Heart right ventricle (tissue), 16 donors: ENCODE measurements around the gene AP3B2. TPM values are rescaled to one million over a fixed set of nuclear protein-coding genes. Genes with fewer than 3 reads are reported as not detected.

Experiments
- ATAC-seq, 8 donors: fragments of 200-7000 bp; cut with Tn5 transposase; one replicate each; pipeline ENCODE4 v1.9.1; 2020; ENCODE audit warnings: mild to moderate bottlenecking in 8 of 8, moderate library complexity in 8 of 8, moderate number of reproducible peaks in 1 of 8
- DNase-seq, 2 donors: peaks; one replicate each; pipeline ENCODE4 v3.0.0-alpha.2; 2020
- H3K27ac ChIP-seq, 10 donors: fragments of 200-600 bp; sonication (generic) in 2 of 10; one replicate each; pipeline versions ENCODE4 v1.5.0 to v1.8.0; 2020 to 2022; ENCODE audit warnings: mild to moderate bottlenecking in 3 of 10
- H3K27me3 ChIP-seq, 7 donors: fragments of 200-600 bp; one replicate each; pipeline ENCODE4 v1.8.0; 2021 to 2022; ENCODE audit warnings: mild to moderate bottlenecking in 2 of 7
- H3K36me3 ChIP-seq, 9 donors: fragments of 200-600 bp; sonication (generic) in 1 of 9; one replicate each; pipeline versions ENCODE4 v1.5.0 to v1.8.0; 2020 to 2022; ENCODE audit warnings: mild to moderate bottlenecking in 2 of 9
- H3K4me1 ChIP-seq, 9 donors: fragments of 200-600 bp; sonication (generic) in 1 of 9; one replicate each; pipeline versions ENCODE4 v1.5.0 to v1.8.0; 2020 to 2022; ENCODE audit warnings: mild to moderate bottlenecking in 4 of 9
- H3K4me3 ChIP-seq, 10 donors: fragments of 200-600 bp; sonication (generic) in 2 of 10; one replicate each; pipeline versions ENCODE4 v1.5.0 to v1.8.0; 2020 to 2022; ENCODE audit warnings: mild to moderate bottlenecking in 7 of 10, moderate library complexity in 2 of 10
- H3K9me3 ChIP-seq, 11 donors: fragments of 200-600 bp in 10 of 11; sonication (generic) in 2 of 11; one replicate each; pipeline versions ENCODE4 v1.5.0 to v1.8.0; 2013 to 2022; ENCODE audit warnings: mild to moderate bottlenecking in 2 of 11, control low read depth in 1 of 11, moderate library complexity in 1 of 11
- WGBS, 2 donors: extraction: QIAGEN DNeasy Blood & Tissue Kit; methylation state at CpG; one replicate each; pipeline ENCODE4 v1.1.7; 2013; ENCODE audit warnings: inconsistent platforms in 1 of 2; 5-methylcytosine and 5-hydroxymethylcytosine counted together
- intact Hi-C, 10 donors: fragments of 100-400 bp; cut with DNase I; formaldehyde crosslinking; loops; one replicate each; pipeline versions ENCODE4 v1.11.1 to v1.14.2; 2022
- polyA plus RNA-seq, 2 donors: library from polyadenylated mRNA; stranded (reverse); fragments of 200-250 nt; gene quantifications; one replicate each; pipeline ENCODE4 v1.2.3, GENCODE V29; 2013
- total RNA-seq, 10 donors: library from RNA; stranded (reverse); fragmentation: NEBNext Ultra II Directional in 3 of 10; extraction: Animal tissue kit (Norgen Biotek cat#: 25700) in 3 of 10; gene quantifications; one replicate each; pipeline versions ENCODE4 v1.2.1 to v1.2.4, GENCODE V29; 2021 to 2023
- TF ChIP-seq, protein P1 (sequence below), 9 donors: fragments of 200-600 bp; sonication (generic) in 2 of 9; IDR thresholded peaks; one replicate each; pipeline versions ENCODE4 v1.5.0 to v1.8.0; 2021 to 2022; ENCODE audit warnings: antibody characterized with exemption in 9 of 9, mild to moderate bottlenecking in 5 of 9, moderate library complexity in 1 of 9
- donor health status: Arrhythmogenic right ventricular cardiomyopathy.
- donor health status: ischemic (EF 13 %, LVEDD 7.1; RV severe dilation, severe dysfunction).
- donor health status: healthy with polysubstance abuse.
- donor health status: DM: no; HTN: yes; CAD: no.
- donor health status: DM: no; HTN: no; CAD: no.
- donor health status: ischemic (EF 25% LVEDD 6.9; RV normal size, moderate dysfunction).
- donor health status: ischemic (EF 25% LVEDD 5.7; RV mildly dilated, moderate dysfunction).
- donor health status: healthy.
- donor health status: DM: yes; HTN: yes; CAD: no.
- donor health status: Ischemic cardiomyopathy.
- donor health status: ischemic (EF 35%, LVEDD 5.7; RV mildly dilated, moderate dysfunction).
- donor health status: nonischemic (EF 11% LVEDD 7.7; RV severe dilation, severe dysfunction).
- donor health status: DM: yes; HTN: yes; CAD: no.
- donor health status: PGD.
- donor health status: ischemic (EF 29% LVEDD 5.4; RV normal size, mild dysfunction).
- donor health status: nonischemic (EF 23%, LVEDD 6.1; RV moderate dilation, normal function).

AP3B2 gene
- total and polyA plus RNA-seq, 12 donors, result 0.12 to 1.4 (median 0.40) TPM; not detected in 4

DNA sequence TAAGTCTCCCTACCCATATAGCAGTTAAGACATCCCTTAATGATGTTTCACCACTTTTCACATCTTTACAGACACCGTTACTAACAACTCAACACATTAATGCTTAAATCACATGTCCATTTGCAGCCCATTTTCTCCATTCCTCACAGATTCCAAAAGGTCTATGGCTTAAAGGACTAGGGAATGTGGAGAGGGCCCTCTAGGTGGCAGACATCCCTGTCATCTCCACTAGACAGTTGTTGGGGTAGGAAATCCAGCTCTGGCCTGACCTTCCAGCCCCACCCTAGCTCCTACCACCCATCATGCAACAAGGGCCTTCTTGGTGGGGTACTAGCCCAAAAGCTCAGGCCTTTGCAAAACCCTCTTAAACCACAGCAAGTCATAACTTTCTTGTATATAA lies 87.7 kb downstream of the AP3B2 start:
- Histone ChIP-seq H3K36me3 (no peaks in the 10 kb centered on the region), H3K9me3 (no peaks in the 10 kb centered on the region), H3K4me3 (no peak overlapping the region), H3K4me1 (no peaks in the 10 kb centered on the region), H3K27me3 (peaks cover 0 to 3% (median 0%) of the 10 kb centered on the region in 7 donors), H3K27ac (no peak overlapping the region)
- TF ChIP-seq, protein P1, sequence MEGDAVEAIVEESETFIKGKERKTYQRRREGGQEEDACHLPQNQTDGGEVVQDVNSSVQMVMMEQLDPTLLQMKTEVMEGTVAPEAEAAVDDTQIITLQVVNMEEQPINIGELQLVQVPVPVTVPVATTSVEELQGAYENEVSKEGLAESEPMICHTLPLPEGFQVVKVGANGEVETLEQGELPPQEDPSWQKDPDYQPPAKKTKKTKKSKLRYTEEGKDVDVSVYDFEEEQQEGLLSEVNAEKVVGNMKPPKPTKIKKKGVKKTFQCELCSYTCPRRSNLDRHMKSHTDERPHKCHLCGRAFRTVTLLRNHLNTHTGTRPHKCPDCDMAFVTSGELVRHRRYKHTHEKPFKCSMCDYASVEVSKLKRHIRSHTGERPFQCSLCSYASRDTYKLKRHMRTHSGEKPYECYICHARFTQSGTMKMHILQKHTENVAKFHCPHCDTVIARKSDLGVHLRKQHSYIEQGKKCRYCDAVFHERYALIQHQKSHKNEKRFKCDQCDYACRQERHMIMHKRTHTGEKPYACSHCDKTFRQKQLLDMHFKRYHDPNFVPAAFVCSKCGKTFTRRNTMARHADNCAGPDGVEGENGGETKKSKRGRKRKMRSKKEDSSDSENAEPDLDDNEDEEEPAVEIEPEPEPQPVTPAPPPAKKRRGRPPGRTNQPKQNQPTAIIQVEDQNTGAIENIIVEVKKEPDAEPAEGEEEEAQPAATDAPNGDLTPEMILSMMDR (IDR thresholded peaks at IDR 0.05), result no peak
- ATAC-seq (no peak), DNase-seq (no peak)
- WGBS, 2 donors, result 13 to 39% methylated on average over 1 of the region's 1 CpG
- intact Hi-C loops, result no loop called here

DNA sequence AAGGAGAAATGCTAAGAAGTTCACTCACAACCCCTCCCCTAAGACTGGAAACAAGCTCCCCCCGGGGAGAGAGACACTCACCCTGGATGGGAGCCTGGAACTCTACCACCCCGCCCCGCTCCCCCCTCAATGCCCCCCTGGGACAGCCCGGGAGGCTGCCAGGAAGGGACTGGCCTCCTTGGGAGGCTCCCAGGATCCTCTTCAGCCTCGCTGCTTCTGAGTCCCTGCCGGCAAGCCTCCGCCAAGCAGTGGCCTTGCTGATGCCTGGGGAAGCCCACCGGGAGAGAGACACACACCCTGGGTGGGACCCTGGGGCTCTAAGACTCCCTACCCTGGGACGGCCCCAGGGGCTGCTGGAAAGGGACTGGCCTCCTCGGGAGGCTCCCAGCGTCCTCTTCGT lies 95.9 kb downstream of the AP3B2 start:
- H3K4me3 ChIP-seq, result no peak overlapping the region
- H3K9me3 ChIP-seq, result no peaks in the 10 kb centered on the region
- no peaks in the 10 kb centered on the region for H3K4me1 ChIP-seq
- H3K27me3 ChIP-seq, result peaks cover 0 to 14% (median 0%) of the 10 kb centered on the region in 7 donors
- no peaks in the 10 kb centered on the region for H3K36me3 ChIP-seq
- H3K27ac ChIP-seq, result no peak overlapping the region
- ATAC-seq (peak in 1 of 8 donors; percentile 31), DNase-seq (peak in 1 of 2 donors; percentile 15)
- intact Hi-C loops, result no loop called here
- TF ChIP-seq, protein P1 (IDR thresholded peaks at IDR 0.05), result no peak
- WGBS, 2 donors, result 56 to 63% methylated on average over 12 of the region's 12 CpGs

DNA sequence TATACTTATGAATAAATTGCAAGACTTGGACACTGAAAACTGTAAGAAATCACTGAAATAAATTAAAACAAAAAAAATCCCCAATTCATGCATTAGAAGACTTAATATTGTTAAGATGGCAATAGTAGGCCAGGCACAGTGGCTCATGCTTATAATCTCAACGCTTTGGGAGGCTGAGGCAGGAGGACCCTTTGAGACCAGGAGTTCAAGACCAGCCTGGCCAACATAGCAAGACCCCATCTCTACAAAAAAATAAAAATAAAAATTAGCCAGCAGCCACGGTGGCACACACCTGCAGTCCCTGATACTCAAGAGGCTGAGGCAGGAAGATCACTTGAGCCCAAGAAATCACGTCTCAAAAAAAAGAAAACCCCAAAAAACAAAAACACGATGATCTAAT lies 98.3 kb downstream of the AP3B2 start:
- DNase-seq, result no peak
- ATAC-seq, result no peak
- H3K9me3 ChIP-seq, result no peaks in the 10 kb centered on the region
- intact Hi-C loops, result no loop called here
- no peak overlapping the region for H3K27ac ChIP-seq
- no peaks in the 10 kb centered on the region for H3K4me1 ChIP-seq
- H3K4me3 ChIP-seq, result no peak overlapping the region
- TF ChIP-seq, protein P1 (IDR thresholded peaks at IDR 0.05), result no peak
- H3K36me3 ChIP-seq, result no peaks in the 10 kb centered on the region
- peaks cover 0 to 6% (median 0%) of the 10 kb centered on the region in 7 donors for H3K27me3 ChIP-seq
- WGBS, 2 donors, result 84 to 87% methylated on average over 4 of the region's 4 CpGs

Other genes with a start within 250 kb of the AP3B2 start
- gene RPS17, start 169.4 kb downstream of the AP3B2 start, total RNA-seq, result 1,000 to 10,000 TPM in 1 of 10 donors, 100 to 1,000 TPM in 9; 675 to 1,048 (median 736) TPM
- gene RPS17, start 169.4 kb downstream of the AP3B2 start, polyA plus RNA-seq, result 1,000 to 10,000 TPM; 1,076 to 3,888 TPM
- 1 to 10 TPM in 7 of 10 donors, under 1 TPM in 3; 0.38 to 5.2 (median 1.5) TPM for gene CPEB1, start 62.5 kb downstream of the AP3B2 start, total RNA-seq
- gene CPEB1, start 62.5 kb downstream of the AP3B2 start, polyA plus RNA-seq, result under 1 TPM; 0.20 to 0.37 TPM
- 100 to 1,000 TPM in 3 of 10 donors, 10 to 100 TPM in 7; 50.3 to 142 (median 88.8) TPM for gene FSD2, start 96.2 kb upstream of the AP3B2 start, total RNA-seq
- 10 to 100 TPM in 1 of 2 donors, 1 to 10 TPM in 1; 1.7 to 24.9 TPM for gene FSD2, start 96.2 kb upstream of the AP3B2 start, polyA plus RNA-seq
- 1 to 10 TPM; 5.4 to 8.1 (median 6.8) TPM for gene WHAMM, start 99.8 kb upstream of the AP3B2 start, total RNA-seq
- gene WHAMM, start 99.8 kb upstream of the AP3B2 start, polyA plus RNA-seq, result 1 to 10 TPM; 3.2 to 3.9 TPM
- gene HOMER2, start 242.8 kb upstream of the AP3B2 start, total RNA-seq, result 10 to 100 TPM; 32.6 to 64.4 (median 49.3) TPM
- gene HOMER2, start 242.8 kb upstream of the AP3B2 start, polyA plus RNA-seq, result 10 to 100 TPM; 12.3 to 14.1 TPM